ENCODE data around the gene RAB7A.

The RAB7A gene

GRCh38 chr3:128800241-128801187, 74.5 kb downstream of the RAB7A start:
- Histone ChIP-seq H3K27ac (replicated peaks) (peak overlapping the region; percentile 18; the same call in 1 of the 2 replicates), H3K4me3 (replicated peaks; ENCODE audit: insufficient read depth, low read length) (no peak overlapping the region), H3K27me3 (ENCODE audit: insufficient read depth, poor library complexity, severe bottlenecking) (no peaks in the 10 kb centered on the region)
- no peak for DNase-seq (ENCODE audit: low read depth in 1 of 2, low spot score in 1 of 2)
- TF ChIP-seq POLR2AphosphoS5 (IDR thresholded peaks at IDR 0.05; ENCODE audit: low read depth), result no peak
- no peak for TF ChIP-seq REST (IDR thresholded peaks at IDR 0.05; ENCODE audit: insufficient replicate concordance, low read depth)
- no peak for TF ChIP-seq CTCF (IDR thresholded peaks at IDR 0.05; ENCODE audit: insufficient read depth, low read length)
- TF ChIP-seq SPI1 (IDR thresholded peaks at IDR 0.05; ENCODE audit: borderline replicate concordance, low read depth), result no peak
- TF ChIP-seq GABPA (IDR thresholded peaks at IDR 0.05; ENCODE audit: low read depth), result no peak

GRCh38 chr3:128801779-128802380, 75.9 kb downstream of the RAB7A start:
- H3K4me3 ChIP-seq (replicated peaks; ENCODE audit: insufficient read depth, low read length), result no peak overlapping the region
- TF ChIP-seq REST (IDR thresholded peaks at IDR 0.05; ENCODE audit: insufficient replicate concordance, low read depth) (no peak), POLR2AphosphoS5 (IDR thresholded peaks at IDR 0.05; ENCODE audit: low read depth) (no peak), GABPA (IDR thresholded peaks at IDR 0.05; ENCODE audit: low read depth) (no peak), SPI1 (IDR thresholded peaks at IDR 0.05; ENCODE audit: borderline replicate concordance, low read depth) (no peak), CTCF (IDR thresholded peaks at IDR 0.05; ENCODE audit: insufficient read depth, low read length) (no peak)
- H3K27ac ChIP-seq (replicated peaks), result no peak overlapping the region
- H3K27me3 ChIP-seq (ENCODE audit: insufficient read depth, poor library complexity, severe bottlenecking), result no peaks in the 10 kb centered on the region
- no peak for DNase-seq (ENCODE audit: low read depth in 1 of 2, low spot score in 1 of 2)

- TF ChIP-seq REST (IDR thresholded peaks at IDR 0.05; ENCODE audit: insufficient replicate concordance, low read depth) (no peak), CTCF (IDR thresholded peaks at IDR 0.05; ENCODE audit: insufficient read depth, low read length) (no peak), SPI1 (IDR thresholded peaks at IDR 0.05; ENCODE audit: borderline replicate concordance, low read depth) (no peak), POLR2AphosphoS5 (IDR thresholded peaks at IDR 0.05; ENCODE audit: low read depth) (no peak), GABPA (IDR thresholded peaks at IDR 0.05; ENCODE audit: low read depth) (no peak)
- peak overlapping the region; percentile 36 for H3K27ac ChIP-seq (replicated peaks)
Measured at GRCh38 chr3:128803307-128803706, 77.3 kb downstream of the RAB7A start.

More at GRCh38 chr3:128803307-128803706, 77.3 kb downstream of the RAB7A start:
- DNase-seq (ENCODE audit: low read depth in 1 of 2, low spot score in 1 of 2), result no peak
- Histone ChIP-seq H3K27me3 (ENCODE audit: insufficient read depth, poor library complexity, severe bottlenecking) (no peaks in the 10 kb centered on the region), H3K4me3 (replicated peaks; ENCODE audit: insufficient read depth, low read length) (no peak overlapping the region)
